ENCODE results near the gene ZSCAN12.
"Not testable (repeated sequence)": the region's sequence is repeated elsewhere in the genome, so short reads cannot be mapped to it uniquely, and the experiment has no call there.

Gene ZSCAN12

DNA sequence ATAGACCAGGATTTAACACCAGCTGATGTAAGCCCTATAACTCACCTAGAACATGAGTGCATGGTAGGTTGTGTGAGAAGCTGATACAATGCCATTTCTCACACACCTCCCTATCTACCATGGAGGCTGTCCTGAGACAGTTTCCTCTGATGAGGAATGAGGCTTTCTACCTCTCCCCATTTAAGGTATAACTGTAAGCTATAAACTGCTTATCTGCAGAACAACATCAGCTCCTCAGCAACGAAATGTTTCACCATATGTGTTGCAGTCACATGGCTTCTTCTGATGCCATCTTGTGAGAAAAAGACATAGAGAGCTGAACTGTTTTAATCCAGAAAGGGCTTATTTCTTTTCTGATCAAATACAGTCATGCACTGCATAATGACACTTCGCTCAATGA lies 29.1 kb downstream of the ZSCAN12 start:
- no peak overlapping the region for H3K27ac ChIP-seq
- POLR2A ChIA-PET (ENCODE audit: low non-redundant PET): no interaction called here
- DNase-seq (ENCODE audit: low spot score): no peak
- CTCF ChIA-PET: interaction anchor here (0.9 kb wide), 1 partner anchor 14 kb away, joined by 4 read pairs; no protein-coding TSS in a partner anchor
- TF ChIP-seq CTCF (conservative IDR thresholded peaks at IDR 0.05; ENCODE audit: low read depth): no peak

DNA sequence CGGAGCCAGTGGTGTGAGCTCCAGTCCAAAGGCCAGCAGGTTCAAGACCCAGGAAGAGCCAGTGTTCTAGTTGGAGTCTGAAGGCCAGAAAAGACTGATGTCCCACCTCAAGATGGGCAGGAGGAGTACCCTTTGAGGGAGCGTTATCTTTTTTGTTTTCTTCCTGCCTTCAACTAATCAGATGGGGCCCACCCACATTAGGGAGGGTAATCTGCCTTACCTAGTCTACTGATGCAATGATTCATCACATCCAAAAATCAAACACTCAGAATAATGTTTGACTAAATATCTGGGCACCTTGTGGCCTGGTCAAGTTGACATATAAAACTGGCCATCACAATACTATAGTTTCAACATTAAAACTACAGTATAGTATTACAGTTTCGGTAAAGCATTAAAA lies 30.1 kb downstream of the ZSCAN12 start:
- no peak for TF ChIP-seq CTCF (conservative IDR thresholded peaks at IDR 0.05; ENCODE audit: low read depth)
- POLR2A ChIA-PET (ENCODE audit: low non-redundant PET): no interaction called here

DNA sequence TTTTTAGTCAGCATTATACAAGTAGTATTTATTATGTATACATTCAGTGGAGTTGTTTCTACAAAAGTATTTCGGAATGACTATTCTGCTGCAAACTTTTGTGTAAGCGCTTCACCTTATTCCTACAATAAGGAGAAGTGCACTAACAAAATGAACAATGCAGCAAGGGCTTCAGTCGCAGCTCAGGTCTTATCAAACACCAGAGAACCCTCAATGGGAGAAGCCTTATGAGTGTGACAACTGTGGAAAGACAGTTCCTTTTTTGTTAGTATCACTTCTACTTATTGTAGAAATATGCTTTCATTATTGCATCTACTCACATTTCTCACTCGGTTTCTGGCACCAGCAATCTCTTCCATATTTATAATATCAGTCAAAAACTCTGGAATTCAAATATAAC lies 31.0 kb downstream of the ZSCAN12 start:
- POLR2A ChIA-PET (ENCODE audit: low non-redundant PET): no interaction called here
- DNase-seq (ENCODE audit: low spot score): no peak
- H3K27ac ChIP-seq: no peak overlapping the region
- no peak for TF ChIP-seq CTCF (conservative IDR thresholded peaks at IDR 0.05; ENCODE audit: low read depth)
- CTCF ChIA-PET: no interaction called here

More for the DNA sequence above, 30.1 kb downstream of the ZSCAN12 start:
- CTCF ChIA-PET: no interaction called here
- DNase-seq (ENCODE audit: low spot score): no peak
- H3K27ac ChIP-seq: no peak overlapping the region

DNA sequence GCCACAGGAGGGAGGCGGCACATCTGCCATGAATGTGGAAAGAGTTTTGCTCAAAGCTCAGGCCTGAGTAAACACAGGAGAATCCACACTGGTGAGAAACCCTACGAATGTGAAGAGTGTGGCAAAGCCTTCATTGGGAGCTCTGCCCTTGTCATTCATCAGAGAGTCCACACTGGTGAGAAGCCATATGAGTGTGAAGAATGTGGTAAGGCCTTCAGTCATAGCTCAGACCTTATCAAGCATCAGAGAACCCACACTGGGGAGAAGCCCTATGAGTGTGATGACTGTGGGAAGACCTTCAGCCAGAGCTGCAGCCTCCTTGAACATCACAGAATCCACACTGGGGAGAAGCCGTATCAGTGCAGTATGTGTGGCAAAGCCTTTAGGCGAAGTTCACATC lies 34.0 kb downstream of the ZSCAN12 start:
- DNase-seq (ENCODE audit: low spot score); POLR2A ChIA-PET (ENCODE audit: low non-redundant PET): not testable (repeated sequence)
- CTCF ChIA-PET: interaction anchor here (1.5 kb wide), 1 partner anchor 10 kb away, joined by 3 read pairs; no protein-coding TSS in a partner anchor

DNA sequence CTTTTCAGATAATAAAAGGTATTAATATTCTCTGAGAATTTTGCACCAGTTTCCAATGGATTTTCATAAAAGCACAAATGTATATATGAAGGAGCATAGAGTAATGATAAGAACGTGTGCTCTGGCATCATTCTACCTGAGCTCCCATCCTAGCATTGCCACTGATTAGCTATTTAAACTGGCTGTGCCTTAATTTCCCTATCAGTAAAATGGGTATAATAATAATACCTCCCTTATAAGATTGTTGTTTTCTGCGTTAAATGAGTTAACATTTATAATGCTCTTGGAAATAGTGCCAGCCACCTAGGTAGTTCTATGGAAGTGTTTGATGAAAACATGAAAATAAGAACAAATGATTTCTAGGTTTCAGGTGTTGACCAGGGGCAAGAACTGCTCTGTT lies 38.6 kb downstream of the ZSCAN12 start:
- TF ChIP-seq CTCF (conservative IDR thresholded peaks at IDR 0.05; ENCODE audit: low read depth): no peak
- DNase-seq (ENCODE audit: low spot score): no peak
- no peak overlapping the region for H3K27ac ChIP-seq
- ChIA-PET CTCF (interaction anchor here (0.6 kb wide), 1 partner anchor 646 kb away, joined by 3 read pairs; no protein-coding TSS in a partner anchor), POLR2A (ENCODE audit: low non-redundant PET) (no interaction called here)

More for the DNA sequence above, 34.0 kb downstream of the ZSCAN12 start:
- H3K27ac ChIP-seq: not testable (repeated sequence)

DNA sequence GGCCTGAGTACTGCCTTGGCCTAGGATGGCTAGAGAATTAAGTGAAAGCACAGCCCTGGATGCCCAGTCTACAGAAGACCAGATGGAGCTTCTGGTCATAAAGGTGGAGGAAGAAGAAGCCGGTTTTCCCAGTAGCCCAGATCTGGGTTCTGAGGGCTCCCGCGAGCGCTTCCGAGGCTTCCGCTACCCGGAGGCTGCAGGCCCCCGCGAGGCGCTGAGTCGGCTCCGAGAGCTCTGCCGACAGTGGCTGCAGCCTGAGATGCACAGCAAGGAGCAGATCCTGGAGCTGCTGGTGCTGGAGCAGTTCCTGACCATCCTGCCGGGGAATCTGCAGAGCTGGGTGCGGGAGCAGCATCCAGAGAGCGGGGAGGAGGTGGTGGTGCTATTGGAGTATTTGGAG lies 40.0 kb downstream of the ZSCAN12 start:
- H3K27ac ChIP-seq; POLR2A ChIA-PET (ENCODE audit: low non-redundant PET); DNase-seq (ENCODE audit: low spot score); CTCF ChIA-PET: not testable (repeated sequence)

DNA sequence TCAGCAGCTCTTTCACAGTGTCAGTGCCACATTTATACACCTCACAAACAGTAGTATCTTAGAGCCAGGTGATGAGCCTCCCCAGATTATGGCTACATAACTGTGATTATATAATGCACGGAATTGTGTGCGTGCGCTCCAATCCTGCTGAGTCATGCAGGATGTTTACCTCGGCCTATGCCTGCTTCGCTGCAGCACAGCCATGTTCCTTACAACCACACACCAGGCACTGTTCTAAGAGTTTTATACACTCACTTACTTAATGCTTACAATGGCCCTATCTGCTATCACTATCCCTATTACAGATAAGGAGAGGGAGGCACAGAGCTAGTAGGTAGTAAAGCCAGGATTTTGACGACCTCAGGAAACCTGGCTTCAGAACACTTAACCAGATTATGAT lies 42.5 kb downstream of the ZSCAN12 start:
- ChIA-PET CTCF (no interaction called here), POLR2A (ENCODE audit: low non-redundant PET) (no interaction called here)
- no peak for TF ChIP-seq CTCF (conservative IDR thresholded peaks at IDR 0.05; ENCODE audit: low read depth)
- H3K27ac ChIP-seq: no peak overlapping the region
- no peak for DNase-seq (ENCODE audit: low spot score)

GRCh38 chr6:28356666-28357020 lies 42.9 kb downstream of the ZSCAN12 start:
- peak overlapping the region; percentile 84 for H3K27ac ChIP-seq
- ChIA-PET POLR2A (ENCODE audit: low non-redundant PET) (interaction anchor here (0.9 to 1.1 kb wide), 2 partner anchors 15 to 138 kb away, joined by 3 to 8 read pairs; no protein-coding TSS in a partner anchor), CTCF (interaction anchor here (0.6 to 1.5 kb wide), 12 partner anchors 8 to 649 kb away, joined by 3 to 12 read pairs (median 4); partner anchors contain the start of gene ZKSCAN8)
- DNase-seq (ENCODE audit: low spot score): no peak
- no peak for TF ChIP-seq CTCF (conservative IDR thresholded peaks at IDR 0.05; ENCODE audit: low read depth)
